GM19035 (cell line): Measurements from ENCODE around the gene TMEM131L.

Source experiments
- ATAC-seq: cut with Tn5 transposase; IDR thresholded peaks from one replicate; pipeline ENCODE4 v1.9.1; 2021; ENCODE audit not compliant: unreplicated experiment

The TMEM131L gene

GRCh38 chr4:153684182-153684970, 218.2 kb downstream of the TMEM131L start, which contains the start of gene TLR2:
Gene TLR2 (plus strand): TSS chr4:153684280. CDS start chr4:153702908, 18,628 bp downstream.
- ATAC-seq = peak; percentile 90

GRCh38 chr4:153684971-153685371, 218.8 kb downstream of the TMEM131L start:
- ATAC-seq = no peak
